GM21381 (cell line): ENCODE measurements around the gene NXT2.
"Not testable (repeated sequence)": the region's sequence is repeated elsewhere in the genome, so short reads cannot be mapped to it uniquely, and the experiment has no call there.

Experiments used
- ATAC-seq: cut with Tn5 transposase; IDR thresholded peaks from one replicate; pipeline ENCODE4 v1.9.1; 2021; ENCODE audit warnings: mild to moderate bottlenecking, moderate library complexity; ENCODE audit not compliant: unreplicated experiment

NXT2 gene

GRCh38 chrX:109536439-109537323 is at the start of gene NXT2:
NXT2 (plus strand) TSS chrX:109536844; CDS start chrX:109537007, 163 bp downstream.
- peak; percentile 98 for ATAC-seq

- ATAC-seq = no peak
Measured at GRCh38 chrX:109487640-109488039, 49.0 kb upstream of the NXT2 start.

GRCh38 chrX:109489174-109489573 is 47.5 kb upstream of the NXT2 start:
- no peak for ATAC-seq

GRCh38 chrX:109498434-109498833 is 38.2 kb upstream of the NXT2 start:
- no peak for ATAC-seq

GRCh38 chrX:109501176-109501575 is 35.5 kb upstream of the NXT2 start:
- no peak for ATAC-seq

GRCh38 chrX:109508915-109509314 is 27.7 kb upstream of the NXT2 start:
- ATAC-seq = no peak

- ATAC-seq = no peak
Measured at GRCh38 chrX:109511113-109511512, 25.5 kb upstream of the NXT2 start.

GRCh38 chrX:109519001-109519400 is 17.6 kb upstream of the NXT2 start:
- no peak for ATAC-seq

- no peak for ATAC-seq
Measured at GRCh38 chrX:109533005-109533404, 3.6 kb upstream of the NXT2 start.

GRCh38 chrX:109533631-109534030 is 3.0 kb upstream of the NXT2 start:
- no peak for ATAC-seq

- no peak for ATAC-seq
Measured at GRCh38 chrX:109534933-109535332, 1.7 kb upstream of the NXT2 start.

GRCh38 chrX:109535578-109535977 is 1.1 kb upstream of the NXT2 start:
- no peak for ATAC-seq

- no peak for ATAC-seq
Measured at GRCh38 chrX:109537324-109537665, 651 bp downstream of the NXT2 start.

- not testable (repeated sequence) for ATAC-seq
Measured at GRCh38 chrX:109539007-109539406, 2.4 kb downstream of the NXT2 start.

GRCh38 chrX:109553862-109554261 is 17.2 kb downstream of the NXT2 start:
- no peak for ATAC-seq

GRCh38 chrX:109576083-109576482 is 39.4 kb downstream of the NXT2 start:
- not testable (repeated sequence) for ATAC-seq

- ATAC-seq = no peak
Measured at GRCh38 chrX:109577055-109577454, 40.4 kb downstream of the NXT2 start.

GRCh38 chrX:109578916-109579315 is 42.3 kb downstream of the NXT2 start:
- ATAC-seq = no peak

GRCh38 chrX:109585488-109585887 is 48.8 kb downstream of the NXT2 start:
- no peak for ATAC-seq

- no peak for ATAC-seq
Measured at GRCh38 chrX:109590176-109590575, 53.5 kb downstream of the NXT2 start.
